Measurements from ENCODE around the gene DEPP1.

Gene DEPP1

DNA sequence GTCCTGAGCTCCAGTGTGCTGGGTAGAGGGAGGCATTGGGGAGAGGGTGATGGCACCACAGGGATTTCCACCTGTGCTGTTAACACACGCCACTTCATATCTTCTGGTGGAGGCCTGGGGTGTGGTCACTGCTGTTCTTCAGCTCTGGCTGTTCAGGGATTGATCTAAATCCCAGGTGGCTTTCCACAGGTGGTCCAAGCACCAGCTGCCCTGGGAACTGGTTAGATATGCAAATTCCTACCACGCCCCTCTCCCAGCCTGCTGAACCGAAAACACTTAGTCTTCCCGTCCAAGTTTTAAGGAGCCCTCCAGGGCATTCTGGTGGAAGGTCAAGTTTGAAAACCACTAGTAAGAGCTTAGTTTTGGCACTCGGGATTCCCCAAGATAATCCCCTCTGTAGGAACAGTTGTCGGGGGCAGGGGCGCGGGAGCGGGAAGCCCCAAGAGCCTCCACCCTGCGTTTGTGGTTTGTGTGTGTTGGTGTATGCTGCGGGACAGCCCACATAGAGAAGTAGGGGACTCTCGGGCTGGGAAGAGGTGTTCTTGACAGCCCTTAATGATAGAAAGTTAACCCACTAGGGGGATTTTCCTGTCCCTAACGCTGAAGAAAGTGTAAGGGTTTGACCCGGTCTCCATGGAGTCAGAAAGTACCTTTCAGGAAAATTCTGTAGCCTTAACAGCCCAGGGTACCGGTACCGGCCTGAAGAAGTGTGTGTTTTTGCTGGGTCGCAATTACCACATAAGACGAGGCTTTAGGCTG lies 5.1 kb downstream of the DEPP1 start:
- DNase-seq, result no peak
- no peaks in the 10 kb centered on the region for H3K36me3 ChIP-seq (ENCODE audit: control insufficient read depth, insufficient read depth, low read length)
- no peak overlapping the region for H3K27ac ChIP-seq (ENCODE audit: insufficient read depth, low read length, poor library complexity, severe bottlenecking)
- no peak overlapping the region for H3K4me3 ChIP-seq (ENCODE audit: insufficient read depth, low read depth, low read length, poor library complexity, severe bottlenecking)
- no peaks in the 10 kb centered on the region for H3K9me3 ChIP-seq (ENCODE audit: control insufficient read depth, low read length)
- H3K4me1 ChIP-seq (ENCODE audit: control insufficient read depth, insufficient read depth, low read length, poor library complexity, severe bottlenecking), result peaks cover 8% of the 10 kb centered on the region
- H3K27me3 ChIP-seq (replicated peaks; ENCODE audit: control insufficient read depth, insufficient read depth, low read length, poor library complexity, severe bottlenecking), result no peaks in the 10 kb centered on the region

DNA sequence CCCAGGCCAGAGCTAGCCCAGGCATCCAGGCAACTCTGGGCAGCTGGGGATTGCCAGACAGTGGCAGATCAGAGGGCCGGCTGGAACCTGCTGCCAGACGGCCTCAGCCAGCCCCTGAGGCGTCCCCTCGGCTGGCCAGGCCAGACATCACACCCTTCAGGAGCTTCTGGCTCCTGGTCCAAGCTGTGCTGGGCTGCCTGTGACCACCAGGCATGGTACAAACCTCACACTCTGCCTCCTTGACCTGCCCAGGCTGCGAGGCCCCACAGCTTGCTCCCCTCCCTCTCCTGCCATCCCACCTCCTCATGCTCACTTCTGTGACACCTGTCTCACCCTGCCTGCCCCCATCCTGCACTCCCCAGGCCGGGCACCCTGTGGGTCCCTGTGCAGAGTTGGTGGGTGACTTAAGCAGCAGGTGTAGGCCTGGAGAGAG lies 5.7 kb downstream of the DEPP1 start:
- H3K36me3 ChIP-seq (ENCODE audit: control insufficient read depth, insufficient read depth, low read length), result no peaks in the 10 kb centered on the region
- no peaks in the 10 kb centered on the region for H3K27me3 ChIP-seq (replicated peaks; ENCODE audit: control insufficient read depth, insufficient read depth, low read length, poor library complexity, severe bottlenecking)
- no peak overlapping the region for H3K4me3 ChIP-seq (ENCODE audit: insufficient read depth, low read depth, low read length, poor library complexity, severe bottlenecking)
- no peak overlapping the region for H3K27ac ChIP-seq (ENCODE audit: insufficient read depth, low read length, poor library complexity, severe bottlenecking)
- peaks cover 8% of the 10 kb centered on the region for H3K4me1 ChIP-seq (ENCODE audit: control insufficient read depth, insufficient read depth, low read length, poor library complexity, severe bottlenecking)
- no peaks in the 10 kb centered on the region for H3K9me3 ChIP-seq (ENCODE audit: control insufficient read depth, low read length)
- DNase-seq, result no peak

DNA sequence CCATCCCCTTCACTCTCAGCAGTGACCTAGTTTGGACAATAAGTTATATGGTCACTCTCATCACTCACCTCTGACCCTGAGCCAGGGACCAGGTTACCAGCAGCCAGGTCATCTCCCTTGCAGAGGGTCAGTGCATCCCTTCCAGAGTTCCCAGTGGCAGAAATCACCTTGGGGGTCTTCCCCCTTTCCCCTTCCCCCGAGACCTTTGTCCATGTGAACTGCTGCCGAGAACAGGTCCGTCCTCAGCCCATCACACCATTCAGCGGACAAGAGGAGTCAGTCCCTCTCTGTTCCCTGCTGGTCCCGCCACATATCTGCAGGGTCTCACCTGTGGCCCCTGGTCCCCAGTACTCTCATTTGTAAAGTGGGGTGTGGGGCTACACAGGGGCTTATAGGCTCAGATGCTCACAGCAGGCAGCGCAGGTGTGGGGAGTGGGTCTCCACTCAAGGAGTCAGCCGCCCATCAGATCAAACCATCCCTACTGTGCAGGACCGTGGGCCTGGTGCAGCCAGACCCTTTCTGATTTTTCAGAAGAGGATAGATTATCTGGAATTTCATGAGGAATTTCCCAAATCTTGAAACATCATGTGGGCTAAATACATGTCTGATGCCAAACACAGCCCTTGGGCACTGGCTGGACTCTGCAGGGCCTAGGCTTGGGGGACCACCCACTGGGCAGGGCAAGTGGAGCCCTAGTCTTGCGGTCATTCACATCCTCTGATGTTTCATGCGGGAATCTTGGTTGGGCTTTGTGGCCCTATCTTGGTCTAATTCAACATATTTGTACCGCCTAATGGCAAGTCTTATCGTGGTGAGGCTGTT lies 6.5 kb downstream of the DEPP1 start:
- Histone ChIP-seq H3K36me3 (ENCODE audit: control insufficient read depth, insufficient read depth, low read length) (no peaks in the 10 kb centered on the region), H3K4me3 (ENCODE audit: insufficient read depth, low read depth, low read length, poor library complexity, severe bottlenecking) (no peak overlapping the region), H3K27me3 (replicated peaks; ENCODE audit: control insufficient read depth, insufficient read depth, low read length, poor library complexity, severe bottlenecking) (no peaks in the 10 kb centered on the region), H3K9me3 (ENCODE audit: control insufficient read depth, low read length) (no peaks in the 10 kb centered on the region), H3K27ac (ENCODE audit: insufficient read depth, low read length, poor library complexity, severe bottlenecking) (no peak overlapping the region), H3K4me1 (ENCODE audit: control insufficient read depth, insufficient read depth, low read length, poor library complexity, severe bottlenecking) (peaks cover 8% of the 10 kb centered on the region)
- DNase-seq, result no peak

DNA sequence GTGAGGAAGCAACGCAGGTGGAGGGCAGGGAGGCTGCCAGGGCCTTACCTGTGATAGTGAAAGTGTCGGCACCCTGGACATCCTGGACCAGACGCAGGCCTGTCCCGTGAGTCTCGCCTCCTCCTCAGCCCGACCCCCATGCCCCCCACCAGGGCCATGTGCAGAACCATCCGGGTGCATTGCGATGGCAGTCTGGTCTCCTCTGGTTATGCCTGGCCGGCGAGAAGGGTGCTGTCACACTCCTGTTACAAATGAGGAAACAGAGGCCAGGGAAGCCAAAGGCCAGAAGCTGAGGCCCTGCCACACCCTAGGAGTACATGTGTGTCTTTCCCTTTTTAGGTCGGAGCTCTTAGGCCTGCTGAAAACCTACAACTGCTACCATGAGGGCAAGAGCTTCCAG lies 7.2 kb downstream of the DEPP1 start:
- no peak for DNase-seq
- no peaks in the 10 kb centered on the region for H3K36me3 ChIP-seq (ENCODE audit: control insufficient read depth, insufficient read depth, low read length)
- H3K27me3 ChIP-seq (replicated peaks; ENCODE audit: control insufficient read depth, insufficient read depth, low read length, poor library complexity, severe bottlenecking), result no peaks in the 10 kb centered on the region
- no peaks in the 10 kb centered on the region for H3K9me3 ChIP-seq (ENCODE audit: control insufficient read depth, low read length)
- H3K4me1 ChIP-seq (ENCODE audit: control insufficient read depth, insufficient read depth, low read length, poor library complexity, severe bottlenecking), result peaks cover 8% of the 10 kb centered on the region
- no peak overlapping the region for H3K4me3 ChIP-seq (ENCODE audit: insufficient read depth, low read depth, low read length, poor library complexity, severe bottlenecking)
- no peak overlapping the region for H3K27ac ChIP-seq (ENCODE audit: insufficient read depth, low read length, poor library complexity, severe bottlenecking)

DNA sequence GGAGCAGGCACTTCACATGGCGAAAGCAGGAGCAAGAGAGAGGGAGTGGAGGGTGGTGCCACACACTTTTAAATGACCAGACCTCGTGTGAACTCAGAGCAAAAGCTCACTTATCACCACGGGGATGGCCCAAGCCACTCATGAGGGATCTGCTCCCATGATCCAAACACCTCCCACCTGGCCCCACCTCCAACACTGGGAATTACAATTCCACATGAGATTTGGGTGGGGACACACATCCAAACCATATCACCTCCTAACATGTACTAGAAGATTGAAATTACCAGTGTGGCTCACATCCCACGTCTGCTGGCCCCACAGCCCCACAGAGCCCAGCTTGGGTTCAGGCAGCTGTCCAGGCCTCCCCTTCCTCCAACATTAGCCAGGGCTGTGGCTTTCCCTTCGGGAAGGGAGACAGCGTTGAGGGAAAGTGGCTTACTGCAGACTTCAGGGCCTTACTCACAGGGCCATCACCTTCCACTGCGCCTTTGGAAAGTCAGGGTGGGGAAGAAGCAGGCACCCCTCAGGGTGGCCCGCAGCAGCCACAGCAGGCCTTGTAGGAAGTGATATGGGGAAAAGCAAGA lies 7.7 kb downstream of the DEPP1 start:
- Histone ChIP-seq H3K27ac (ENCODE audit: insufficient read depth, low read length, poor library complexity, severe bottlenecking) (no peak overlapping the region), H3K4me1 (ENCODE audit: control insufficient read depth, insufficient read depth, low read length, poor library complexity, severe bottlenecking) (peaks cover 8% of the 10 kb centered on the region), H3K36me3 (ENCODE audit: control insufficient read depth, insufficient read depth, low read length) (no peaks in the 10 kb centered on the region)

DNA sequence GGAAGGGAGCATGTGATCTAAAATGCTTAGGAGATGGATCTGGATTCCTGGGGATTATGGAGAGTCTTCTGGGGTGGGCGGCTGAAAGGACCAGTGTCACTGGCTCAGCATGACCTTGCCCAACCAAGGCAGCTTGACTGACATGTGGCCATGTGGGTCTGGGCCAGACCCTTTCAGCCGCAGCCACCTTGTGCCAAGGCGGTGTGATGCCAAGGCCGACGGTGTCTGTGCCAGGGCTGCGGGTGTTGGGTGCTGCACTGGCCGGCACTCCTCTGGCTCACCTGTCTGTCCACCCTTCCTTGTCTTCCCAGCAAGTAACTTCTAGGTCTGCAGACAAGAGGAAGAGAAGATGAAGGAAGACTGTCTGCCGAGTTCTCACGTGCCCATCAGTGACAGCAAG lies 8.8 kb downstream of the DEPP1 start:
- Histone ChIP-seq H3K27ac (ENCODE audit: insufficient read depth, low read length, poor library complexity, severe bottlenecking) (no peak overlapping the region), H3K36me3 (ENCODE audit: control insufficient read depth, insufficient read depth, low read length) (no peaks in the 10 kb centered on the region), H3K4me1 (ENCODE audit: control insufficient read depth, insufficient read depth, low read length, poor library complexity, severe bottlenecking) (peaks cover 8% of the 10 kb centered on the region), H3K4me3 (ENCODE audit: insufficient read depth, low read depth, low read length, poor library complexity, severe bottlenecking) (no peak overlapping the region), H3K27me3 (replicated peaks; ENCODE audit: control insufficient read depth, insufficient read depth, low read length, poor library complexity, severe bottlenecking) (no peaks in the 10 kb centered on the region), H3K9me3 (ENCODE audit: control insufficient read depth, low read length) (no peaks in the 10 kb centered on the region)
- no peak for DNase-seq

More for the DNA sequence above, 7.7 kb downstream of the DEPP1 start:
- H3K27me3 ChIP-seq (replicated peaks; ENCODE audit: control insufficient read depth, insufficient read depth, low read length, poor library complexity, severe bottlenecking), result no peaks in the 10 kb centered on the region
- no peak for DNase-seq
- H3K9me3 ChIP-seq (ENCODE audit: control insufficient read depth, low read length), result no peaks in the 10 kb centered on the region
- H3K4me3 ChIP-seq (ENCODE audit: insufficient read depth, low read depth, low read length, poor library complexity, severe bottlenecking), result no peak overlapping the region

DNA sequence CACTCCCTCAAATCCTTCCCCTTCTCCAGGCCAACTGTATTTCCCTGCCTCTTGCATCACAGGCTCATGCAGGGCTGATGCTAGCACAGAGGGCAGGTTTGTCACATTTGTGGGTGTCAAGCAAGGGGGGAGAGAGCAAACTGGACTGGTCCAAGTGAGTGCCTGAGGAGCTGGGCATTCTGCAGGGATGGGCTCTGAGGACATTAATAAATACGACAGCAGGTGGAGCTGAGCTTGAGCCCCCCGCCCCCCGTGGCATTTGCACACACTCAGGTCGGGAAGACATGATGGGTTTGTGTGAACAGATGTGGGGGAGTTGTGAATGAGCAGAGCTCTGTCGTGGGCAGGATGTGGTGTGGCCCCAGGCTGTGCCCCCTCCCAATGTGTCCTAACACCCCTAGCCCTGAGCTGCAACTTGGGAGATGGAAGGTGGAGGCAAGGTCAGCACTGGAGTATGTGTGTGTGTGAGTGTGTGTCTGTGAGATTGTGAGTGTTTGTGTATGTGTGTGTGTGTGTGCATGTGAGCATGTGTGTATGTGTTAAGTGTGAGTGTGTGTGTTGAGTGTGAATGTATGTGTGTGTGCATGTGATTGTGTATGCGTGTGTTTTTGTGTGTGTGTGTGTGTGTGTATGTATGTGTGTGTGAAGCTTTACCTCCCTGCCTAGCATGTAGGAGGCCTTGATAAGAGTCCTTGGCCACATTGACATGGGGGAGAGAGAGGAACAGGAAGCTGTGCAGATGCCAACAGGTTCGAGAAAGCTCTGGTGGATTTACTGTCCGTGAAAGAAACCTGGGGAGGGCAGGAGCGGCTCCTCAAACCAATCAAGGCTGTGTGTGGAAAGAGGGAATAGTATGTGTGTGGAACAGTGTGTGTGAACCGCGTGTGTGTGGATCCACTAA lies 9.9 kb downstream of the DEPP1 start:
- DNase-seq, result no peak
- H3K4me3 ChIP-seq (ENCODE audit: insufficient read depth, low read depth, low read length, poor library complexity, severe bottlenecking), result no peak overlapping the region
- no peaks in the 10 kb centered on the region for H3K27me3 ChIP-seq (replicated peaks; ENCODE audit: control insufficient read depth, insufficient read depth, low read length, poor library complexity, severe bottlenecking)
- no peaks in the 10 kb centered on the region for H3K9me3 ChIP-seq (ENCODE audit: control insufficient read depth, low read length)
- no peaks in the 10 kb centered on the region for H3K36me3 ChIP-seq (ENCODE audit: control insufficient read depth, insufficient read depth, low read length)
- no peak overlapping the region for H3K27ac ChIP-seq (ENCODE audit: insufficient read depth, low read length, poor library complexity, severe bottlenecking)
- no peaks in the 10 kb centered on the region for H3K4me1 ChIP-seq (ENCODE audit: control insufficient read depth, insufficient read depth, low read length, poor library complexity, severe bottlenecking)

DNA sequence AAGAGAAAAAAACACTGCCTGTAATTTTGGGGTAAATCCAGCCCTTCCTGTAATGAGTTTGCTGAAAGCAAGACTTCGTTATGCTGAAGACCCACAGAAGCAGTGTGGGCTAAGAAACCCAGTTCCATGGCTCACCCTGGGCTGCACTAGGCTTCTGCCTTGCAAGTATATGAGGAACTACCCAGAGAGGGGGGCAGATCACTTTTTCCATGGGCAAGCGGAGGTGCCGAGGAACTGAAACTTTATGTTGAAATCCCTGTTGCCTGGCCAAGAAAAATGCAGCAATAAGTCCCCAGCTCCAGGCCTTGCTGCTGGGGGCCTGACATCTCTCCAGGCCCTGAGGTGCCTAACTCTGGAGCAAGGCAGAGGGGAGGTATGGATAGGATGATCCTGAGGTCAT lies 10.5 kb downstream of the DEPP1 start:
- H3K27ac ChIP-seq (ENCODE audit: insufficient read depth, low read length, poor library complexity, severe bottlenecking), result no peak overlapping the region
- no peak overlapping the region for H3K4me3 ChIP-seq (ENCODE audit: insufficient read depth, low read depth, low read length, poor library complexity, severe bottlenecking)
- no peaks in the 10 kb centered on the region for H3K4me1 ChIP-seq (ENCODE audit: control insufficient read depth, insufficient read depth, low read length, poor library complexity, severe bottlenecking)
- no peaks in the 10 kb centered on the region for H3K9me3 ChIP-seq (ENCODE audit: control insufficient read depth, low read length)
- H3K27me3 ChIP-seq (replicated peaks; ENCODE audit: control insufficient read depth, insufficient read depth, low read length, poor library complexity, severe bottlenecking), result no peaks in the 10 kb centered on the region
- H3K36me3 ChIP-seq (ENCODE audit: control insufficient read depth, insufficient read depth, low read length), result no peaks in the 10 kb centered on the region
- DNase-seq, result no peak

DNA sequence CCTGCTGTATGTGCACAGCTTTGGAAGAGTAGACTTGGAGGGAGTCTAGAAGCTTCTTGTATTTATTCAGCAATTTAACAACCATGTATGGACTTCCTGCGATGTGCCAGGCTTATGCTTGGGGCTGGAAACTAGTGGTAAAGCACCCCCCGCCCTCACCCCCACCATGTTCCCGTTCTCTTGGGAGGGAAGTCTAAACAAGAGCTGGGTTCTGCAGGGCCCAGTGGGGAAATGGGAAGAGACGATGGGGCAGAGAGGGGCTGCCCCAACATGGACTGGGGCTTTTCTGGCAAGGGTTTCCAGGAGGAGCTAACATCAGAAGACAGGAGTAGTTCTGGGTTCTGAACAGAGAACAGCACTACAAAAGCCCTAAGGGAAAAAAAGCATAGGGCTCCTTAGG lies 11.0 kb downstream of the DEPP1 start:
- H3K4me3 ChIP-seq (ENCODE audit: insufficient read depth, low read depth, low read length, poor library complexity, severe bottlenecking), result no peak overlapping the region
- H3K4me1 ChIP-seq (ENCODE audit: control insufficient read depth, insufficient read depth, low read length, poor library complexity, severe bottlenecking), result no peaks in the 10 kb centered on the region
- no peak for DNase-seq
- no peak overlapping the region for H3K27ac ChIP-seq (ENCODE audit: insufficient read depth, low read length, poor library complexity, severe bottlenecking)
- H3K27me3 ChIP-seq (replicated peaks; ENCODE audit: control insufficient read depth, insufficient read depth, low read length, poor library complexity, severe bottlenecking), result no peaks in the 10 kb centered on the region
- no peaks in the 10 kb centered on the region for H3K9me3 ChIP-seq (ENCODE audit: control insufficient read depth, low read length)
- no peaks in the 10 kb centered on the region for H3K36me3 ChIP-seq (ENCODE audit: control insufficient read depth, insufficient read depth, low read length)
